ENCODE results near the gene RAI1.

DNA sequence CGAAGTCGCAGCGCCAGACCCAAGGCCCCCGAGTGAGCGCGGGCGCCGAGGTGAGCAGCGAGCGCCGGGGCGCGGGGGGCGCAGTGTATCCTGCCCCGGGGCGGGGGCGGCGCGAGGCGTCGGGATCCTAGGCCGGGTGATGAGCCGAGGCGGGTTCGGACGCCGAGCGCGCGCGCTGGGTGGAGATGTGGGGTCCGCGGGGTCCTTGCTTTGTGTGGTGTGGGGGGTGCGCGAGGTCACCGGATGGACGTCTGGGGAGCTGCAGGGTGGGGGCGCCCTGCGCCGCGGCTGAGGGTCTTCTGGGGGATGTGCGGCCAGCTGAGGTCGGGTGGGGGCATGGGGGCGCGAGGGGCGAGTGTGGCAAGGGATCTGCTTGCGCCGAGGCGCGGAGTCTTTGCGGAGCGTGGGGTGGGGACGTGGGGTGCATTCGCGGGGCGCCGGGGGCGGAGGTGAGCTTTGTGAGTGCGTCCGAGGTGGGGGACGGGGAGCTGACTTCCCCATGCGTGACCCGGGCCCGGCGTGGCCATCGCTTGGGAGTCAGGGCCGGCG, 560 bp downstream of the RAI1 start:
- no peak for TF ChIP-seq TCF12 (IDR thresholded peaks at IDR 0.05; ENCODE audit: low read depth, low read length)
- TF ChIP-seq YY1 (IDR thresholded peaks at IDR 0.05; ENCODE audit: low read depth, low read length) = no peak
- TF ChIP-seq, protein P1, sequence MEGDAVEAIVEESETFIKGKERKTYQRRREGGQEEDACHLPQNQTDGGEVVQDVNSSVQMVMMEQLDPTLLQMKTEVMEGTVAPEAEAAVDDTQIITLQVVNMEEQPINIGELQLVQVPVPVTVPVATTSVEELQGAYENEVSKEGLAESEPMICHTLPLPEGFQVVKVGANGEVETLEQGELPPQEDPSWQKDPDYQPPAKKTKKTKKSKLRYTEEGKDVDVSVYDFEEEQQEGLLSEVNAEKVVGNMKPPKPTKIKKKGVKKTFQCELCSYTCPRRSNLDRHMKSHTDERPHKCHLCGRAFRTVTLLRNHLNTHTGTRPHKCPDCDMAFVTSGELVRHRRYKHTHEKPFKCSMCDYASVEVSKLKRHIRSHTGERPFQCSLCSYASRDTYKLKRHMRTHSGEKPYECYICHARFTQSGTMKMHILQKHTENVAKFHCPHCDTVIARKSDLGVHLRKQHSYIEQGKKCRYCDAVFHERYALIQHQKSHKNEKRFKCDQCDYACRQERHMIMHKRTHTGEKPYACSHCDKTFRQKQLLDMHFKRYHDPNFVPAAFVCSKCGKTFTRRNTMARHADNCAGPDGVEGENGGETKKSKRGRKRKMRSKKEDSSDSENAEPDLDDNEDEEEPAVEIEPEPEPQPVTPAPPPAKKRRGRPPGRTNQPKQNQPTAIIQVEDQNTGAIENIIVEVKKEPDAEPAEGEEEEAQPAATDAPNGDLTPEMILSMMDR (IDR thresholded peaks at IDR 0.05 in 2 of 3, conservative IDR thresholded peaks at IDR 0.05 in 1 of 3; ENCODE audit: control insufficient read depth in 2 of 3, extremely low read depth in 1 of 3, insufficient read depth in 1 of 3, low read depth in 3 of 3, low read length in 3 of 3) = peak in 1 of 3 experiments; percentile 39; a peak in 2 of 6 replicates
- no peak for TF ChIP-seq SMC3 (IDR thresholded peaks at IDR 0.05; ENCODE audit: borderline replicate concordance, low read length)
- TF ChIP-seq CREB1 (IDR thresholded peaks at IDR 0.05; ENCODE audit: low read depth) = no peak
- TF ChIP-seq, protein P2, sequence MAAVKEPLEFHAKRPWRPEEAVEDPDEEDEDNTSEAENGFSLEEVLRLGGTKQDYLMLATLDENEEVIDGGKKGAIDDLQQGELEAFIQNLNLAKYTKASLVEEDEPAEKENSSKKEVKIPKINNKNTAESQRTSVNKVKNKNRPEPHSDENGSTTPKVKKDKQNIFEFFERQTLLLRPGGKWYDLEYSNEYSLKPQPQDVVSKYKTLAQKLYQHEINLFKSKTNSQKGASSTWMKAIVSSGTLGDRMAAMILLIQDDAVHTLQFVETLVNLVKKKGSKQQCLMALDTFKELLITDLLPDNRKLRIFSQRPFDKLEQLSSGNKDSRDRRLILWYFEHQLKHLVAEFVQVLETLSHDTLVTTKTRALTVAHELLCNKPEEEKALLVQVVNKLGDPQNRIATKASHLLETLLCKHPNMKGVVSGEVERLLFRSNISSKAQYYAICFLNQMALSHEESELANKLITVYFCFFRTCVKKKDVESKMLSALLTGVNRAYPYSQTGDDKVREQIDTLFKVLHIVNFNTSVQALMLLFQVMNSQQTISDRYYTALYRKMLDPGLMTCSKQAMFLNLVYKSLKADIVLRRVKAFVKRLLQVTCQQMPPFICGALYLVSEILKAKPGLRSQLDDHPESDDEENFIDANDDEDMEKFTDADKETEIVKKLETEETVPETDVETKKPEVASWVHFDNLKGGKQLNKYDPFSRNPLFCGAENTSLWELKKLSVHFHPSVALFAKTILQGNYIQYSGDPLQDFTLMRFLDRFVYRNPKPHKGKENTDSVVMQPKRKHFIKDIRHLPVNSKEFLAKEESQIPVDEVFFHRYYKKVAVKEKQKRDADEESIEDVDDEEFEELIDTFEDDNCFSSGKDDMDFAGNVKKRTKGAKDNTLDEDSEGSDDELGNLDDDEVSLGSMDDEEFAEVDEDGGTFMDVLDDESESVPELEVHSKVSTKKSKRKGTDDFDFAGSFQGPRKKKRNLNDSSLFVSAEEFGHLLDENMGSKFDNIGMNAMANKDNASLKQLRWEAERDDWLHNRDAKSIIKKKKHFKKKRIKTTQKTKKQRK (IDR thresholded peaks at IDR 0.05; ENCODE audit: low read depth, low read length) = no peak
- TF ChIP-seq, protein P3, sequence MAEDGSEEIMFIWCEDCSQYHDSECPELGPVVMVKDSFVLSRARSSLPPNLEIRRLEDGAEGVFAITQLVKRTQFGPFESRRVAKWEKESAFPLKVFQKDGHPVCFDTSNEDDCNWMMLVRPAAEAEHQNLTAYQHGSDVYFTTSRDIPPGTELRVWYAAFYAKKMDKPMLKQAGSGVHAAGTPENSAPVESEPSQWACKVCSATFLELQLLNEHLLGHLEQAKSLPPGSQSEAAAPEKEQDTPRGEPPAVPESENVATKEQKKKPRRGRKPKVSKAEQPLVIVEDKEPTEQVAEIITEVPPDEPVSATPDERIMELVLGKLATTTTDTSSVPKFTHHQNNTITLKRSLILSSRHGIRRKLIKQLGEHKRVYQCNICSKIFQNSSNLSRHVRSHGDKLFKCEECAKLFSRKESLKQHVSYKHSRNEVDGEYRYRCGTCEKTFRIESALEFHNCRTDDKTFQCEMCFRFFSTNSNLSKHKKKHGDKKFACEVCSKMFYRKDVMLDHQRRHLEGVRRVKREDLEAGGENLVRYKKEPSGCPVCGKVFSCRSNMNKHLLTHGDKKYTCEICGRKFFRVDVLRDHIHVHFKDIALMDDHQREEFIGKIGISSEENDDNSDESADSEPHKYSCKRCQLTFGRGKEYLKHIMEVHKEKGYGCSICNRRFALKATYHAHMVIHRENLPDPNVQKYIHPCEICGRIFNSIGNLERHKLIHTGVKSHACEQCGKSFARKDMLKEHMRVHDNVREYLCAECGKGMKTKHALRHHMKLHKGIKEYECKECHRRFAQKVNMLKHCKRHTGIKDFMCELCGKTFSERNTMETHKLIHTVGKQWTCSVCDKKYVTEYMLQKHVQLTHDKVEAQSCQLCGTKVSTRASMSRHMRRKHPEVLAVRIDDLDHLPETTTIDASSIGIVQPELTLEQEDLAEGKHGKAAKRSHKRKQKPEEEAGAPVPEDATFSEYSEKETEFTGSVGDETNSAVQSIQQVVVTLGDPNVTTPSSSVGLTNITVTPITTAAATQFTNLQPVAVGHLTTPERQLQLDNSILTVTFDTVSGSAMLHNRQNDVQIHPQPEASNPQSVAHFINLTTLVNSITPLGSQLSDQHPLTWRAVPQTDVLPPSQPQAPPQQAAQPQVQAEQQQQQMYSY (CRISPR knock-in tag; IDR thresholded peaks at IDR 0.05) = no peak
